T-cell (primary cell): Measurements from ENCODE around the gene KIAA1671. TPM values are rescaled to one million over a fixed set of nuclear protein-coding genes. Genes with fewer than 3 reads are reported as not detected.
A peak's percentile ranks its signal among the peaks of the same experiment; 100 is the strongest.

Source experiments
- ATAC-seq, 4 experiments: fragments of 200-7000 bp in 3 of 4; fragments of 150-1000 bp in 1 of 4; cut with Tn5 transposase; replicated peaks in 1 of 4; 1 replicate in 3 of 4; 2 replicates in 1 of 4; pipeline ENCODE4 v1.10.0; 2021; ENCODE audit warnings: moderate library complexity in 3 of 4, mild to moderate bottlenecking in 2 of 4, moderate number of reproducible peaks in 1 of 4
- CTCF ChIA-PET, 2 donors: fragments of 300-600 bp; sonication (Branson Sonifier 250); formaldehyde crosslinking; loops; one replicate each; lab custom pipeline; 2022; ENCODE audit warnings: antibody characterized with exemption in 2 of 2; lab: Charles Lee
- POLR2A ChIA-PET, 2 donors: fragments of 300-600 bp; sonication (Branson Sonifier 250); formaldehyde crosslinking; loops; one replicate each; lab custom pipeline; 2022; ENCODE audit warnings: antibody characterized with exemption in 2 of 2; lab: Charles Lee
- DNase-seq, 35 experiments: peaks; one replicate each; pipeline versions ENCODE4 v3.0.0 to v3.0.0-alpha.2; 2013 to 2023
- H3K27ac ChIP-seq: one replicate; pipeline ENCODE4 v1.5.1; 2013; ENCODE audit warnings: low read length
- H3K27me3 ChIP-seq, 2 experiments: replicated peaks in 1 of 2; 1 replicate in 1 of 2; 2 replicates in 1 of 2; pipeline versions ENCODE4 v1.6.1 to v1.7.0; 2013; ENCODE audit warnings: low read length in 1 of 2, mixed read lengths in 1 of 2; ENCODE audit not compliant: control insufficient read depth in 2 of 2, insufficient read depth in 2 of 2; ENCODE audit errors: extremely low read depth in 1 of 2
- H3K36me3 ChIP-seq, 2 donors: 1 replicate in 1 of 2; 2 replicates in 1 of 2; pipeline versions ENCODE4 v1.6.1 to v1.7.0; 2013; ENCODE audit warnings: low read length in 1 of 2; ENCODE audit not compliant: control insufficient read depth in 2 of 2, insufficient read depth in 1 of 2; ENCODE audit errors: extremely low read depth in 1 of 2
- H3K4me1 ChIP-seq, 2 experiments: 1 replicate in 1 of 2; 2 replicates in 1 of 2; pipeline versions ENCODE4 v1.6.1 to v1.7.0; 2013; ENCODE audit warnings: low read length in 2 of 2, mixed read lengths in 1 of 2; ENCODE audit not compliant: insufficient read depth in 2 of 2, control insufficient read depth in 1 of 2; ENCODE audit errors: extremely low read depth in 1 of 2
- H3K4me3 ChIP-seq, 2 donors: 1 replicate in 1 of 2; 2 replicates in 1 of 2; pipeline versions ENCODE4 v1.5.1 to v1.7.0; 2013; ENCODE audit warnings: mild to moderate bottlenecking in 2 of 2, low read length in 1 of 2, moderate library complexity in 1 of 2; ENCODE audit not compliant: control insufficient read depth in 1 of 2; ENCODE audit errors: extremely low read depth in 1 of 2
- H3K9me3 ChIP-seq: 2 replicates; pipeline ENCODE4 v1.7.0; 2013
- H3K27ac Mint-ChIP-seq, 2 donors: one replicate each; pipeline ENCODE4 v1.8.0; 2020 to 2021; ENCODE audit warnings: mild to moderate bottlenecking in 2 of 2, mixed read lengths in 2 of 2
- H3K27me3 Mint-ChIP-seq, 2 donors: one replicate each; pipeline ENCODE4 v1.8.0; 2021 to 2022; ENCODE audit warnings: mixed read lengths in 2 of 2
- H3K36me3 Mint-ChIP-seq: one replicate; pipeline ENCODE4 v1.8.0; 2021; ENCODE audit warnings: mixed read lengths
- H3K4me1 Mint-ChIP-seq, 3 donors: one replicate each; pipeline ENCODE4 v1.8.0; 2020 to 2022; ENCODE audit warnings: mixed read lengths in 3 of 3, mild to moderate bottlenecking in 1 of 3
- H3K4me3 Mint-ChIP-seq, 3 donors: one replicate each; pipeline ENCODE4 v1.8.0; 2020 to 2022; ENCODE audit warnings: mild to moderate bottlenecking in 3 of 3, mixed read lengths in 3 of 3, moderate library complexity in 3 of 3
- H3K9me3 Mint-ChIP-seq, 3 donors: one replicate each; pipeline ENCODE4 v1.8.0; 2020 to 2022; ENCODE audit warnings: mixed read lengths in 3 of 3
- WGBS: methylation state at CpG from one replicate; pipeline ENCODE4 v1.1.5; 2013; ENCODE audit warnings: missing lambda C conversion rate; ENCODE audit not compliant: insufficient coverage; 5-methylcytosine and 5-hydroxymethylcytosine counted together
- total RNA-seq, 35 experiments: library from RNA in 6 of 35; stranded (reverse) in 6 of 35; fragments of 120-200 nt in 1 of 35; gene quantifications; one replicate each; pipeline versions ENCODE4 v1.2.1 to v1.2.4 and lab custom pipeline; 2013 to 2026

Gene KIAA1671
- total RNA-seq, 5 donors from 2014 or later (not counting 1 experiment from before 2014, with no cell fraction given): 5.1 to 20.3 (median 9.0) TPM

GRCh38 chr22:25086902-25087282, 134.4 kb downstream of the KIAA1671 start:
- Mint-ChIP-seq H3K27me3 (no peaks in the 10 kb centered on the region), H3K4me3 (no peak overlapping the region), H3K4me1 (peaks cover 25 to 37% (median 30%) of the 10 kb centered on the region in 3 donors), H3K36me3 (no peaks in the 10 kb centered on the region), H3K27ac (no peak overlapping the region), H3K9me3 (no peaks in the 10 kb centered on the region)
- peaks cover 0 to 3% of the 10 kb centered on the region in 2 donors for H3K36me3 ChIP-seq
- H3K9me3 ChIP-seq: no peaks in the 10 kb centered on the region
- no peak overlapping the region for H3K4me3 ChIP-seq
- ChIA-PET CTCF (interaction anchor here in 1 of 2 donors (0.5 kb wide), 1 partner anchor 188 kb away, joined by 4 read pairs; no protein-coding TSS in a partner anchor), POLR2A (no interaction called here)
- no peaks in the 10 kb centered on the region for H3K27me3 ChIP-seq
- DNase-seq (no peak), ATAC-seq (no peak)
- WGBS: no CpG with 5 or more reads among the region's 5 CpGs
- no peak overlapping the region for H3K27ac ChIP-seq
- peaks cover 7 to 33% of the 10 kb centered on the region in 2 experiments for H3K4me1 ChIP-seq

DNA sequence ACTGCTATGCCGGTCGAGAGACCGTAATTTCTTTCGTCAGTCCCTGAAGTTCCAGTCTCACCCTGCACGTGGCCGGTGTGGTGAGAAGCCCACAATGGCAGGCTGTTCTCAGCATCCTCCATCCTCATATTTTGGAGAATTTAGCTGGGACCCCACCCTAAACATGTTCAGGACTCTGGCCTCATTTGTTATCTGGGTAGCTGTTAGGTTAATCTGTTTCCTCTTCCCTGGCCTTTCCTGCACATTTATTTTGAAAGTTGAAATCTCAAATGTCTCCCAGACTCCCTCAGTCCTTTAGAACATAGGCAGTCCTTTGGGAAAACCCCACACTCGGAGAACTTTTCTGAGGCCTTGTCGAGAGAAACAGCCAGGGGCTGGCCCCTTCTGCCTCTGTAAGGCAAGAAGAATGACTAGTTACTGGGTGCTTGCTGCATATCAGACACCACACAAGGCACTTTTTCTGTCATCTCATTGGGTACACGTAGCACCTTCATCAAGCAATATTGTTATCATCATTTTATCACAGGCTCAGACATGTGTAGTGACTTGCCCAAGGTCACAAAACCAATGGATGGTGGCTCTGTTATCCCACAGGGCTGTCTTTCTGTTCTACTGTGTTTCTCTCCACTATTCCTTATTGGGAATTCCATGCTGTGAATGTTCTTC, 137.8 kb downstream of the KIAA1671 start:
- 81% methylated on average over 8 of the region's 9 CpGs for WGBS
- no peaks in the 10 kb centered on the region for H3K36me3 Mint-ChIP-seq
- H3K4me1 Mint-ChIP-seq: peaks cover 18 to 28% (median 26%) of the 10 kb centered on the region in 3 donors
- H3K4me1 ChIP-seq: peaks cover 7 to 15% of the 10 kb centered on the region in 2 experiments
- ATAC-seq (no peak), DNase-seq (no peak)
- H3K9me3 ChIP-seq: no peaks in the 10 kb centered on the region
- no peak overlapping the region for H3K27ac ChIP-seq
- H3K4me3 Mint-ChIP-seq: no peak overlapping the region
- no peaks in the 10 kb centered on the region for H3K27me3 Mint-ChIP-seq
- CTCF ChIA-PET: no interaction called here
- no peak overlapping the region for H3K4me3 ChIP-seq
- H3K27me3 ChIP-seq: no peaks in the 10 kb centered on the region
- H3K27ac Mint-ChIP-seq: no peak overlapping the region
- no peaks in the 10 kb centered on the region for H3K9me3 Mint-ChIP-seq
- POLR2A ChIA-PET: no interaction called here
- no peaks in the 10 kb centered on the region for H3K36me3 ChIP-seq

DNA sequence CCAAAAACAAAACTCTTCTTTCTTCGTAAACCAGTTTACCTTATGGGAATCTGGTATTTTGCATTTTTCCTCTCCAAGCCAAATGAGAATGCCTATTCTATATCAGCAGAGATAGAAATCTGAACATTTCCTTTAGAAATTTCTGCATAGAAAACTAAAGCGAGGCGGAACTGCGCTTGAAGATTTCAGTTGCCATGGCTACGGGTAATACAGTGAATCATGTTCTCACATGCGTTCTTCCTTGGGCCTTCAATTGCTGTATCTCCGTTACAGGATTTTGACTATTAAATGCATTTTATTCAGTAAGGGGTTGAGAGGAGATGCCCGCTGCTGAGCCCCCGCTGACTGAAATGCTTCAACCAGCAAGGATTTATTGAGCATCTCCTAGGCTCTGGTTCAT, 138.9 kb downstream of the KIAA1671 start:
- Histone ChIP-seq H3K27me3 (no peaks in the 10 kb centered on the region), H3K4me3 (no peak overlapping the region), H3K9me3 (no peaks in the 10 kb centered on the region), H3K4me1 (peaks cover 0 to 4% of the 10 kb centered on the region in 2 experiments), H3K36me3 (no peaks in the 10 kb centered on the region), H3K27ac (no peak overlapping the region)
- H3K4me3 Mint-ChIP-seq: no peak overlapping the region
- CTCF ChIA-PET: no interaction called here
- ATAC-seq (peak in 2 of 4 experiments; percentile 50 to 64), DNase-seq (no peak)
- H3K36me3 Mint-ChIP-seq: no peaks in the 10 kb centered on the region
- H3K9me3 Mint-ChIP-seq: no peaks in the 10 kb centered on the region
- H3K27ac Mint-ChIP-seq: no peak overlapping the region
- 85% methylated on average over 5 of the region's 9 CpGs for WGBS
- no peaks in the 10 kb centered on the region for H3K27me3 Mint-ChIP-seq
- peaks cover 7 to 17% (median 15%) of the 10 kb centered on the region in 3 donors for H3K4me1 Mint-ChIP-seq
- POLR2A ChIA-PET: no interaction called here

GRCh38 chr22:25092119-25092518, 139.6 kb downstream of the KIAA1671 start:
- Mint-ChIP-seq H3K9me3 (no peaks in the 10 kb centered on the region), H3K27me3 (no peaks in the 10 kb centered on the region), H3K36me3 (no peaks in the 10 kb centered on the region), H3K4me3 (no peak overlapping the region), H3K27ac (no peak overlapping the region), H3K4me1 (peaks cover 6 to 15% (median 9%) of the 10 kb centered on the region in 3 donors)
- no peaks in the 10 kb centered on the region for H3K27me3 ChIP-seq
- WGBS: 83% methylated on average over 4 of the region's 4 CpGs
- DNase-seq (no peak), ATAC-seq (no peak)
- H3K4me3 ChIP-seq: no peak overlapping the region
- H3K36me3 ChIP-seq: no peaks in the 10 kb centered on the region
- ChIA-PET CTCF (no interaction called here), POLR2A (no interaction called here)
- no peak overlapping the region for H3K27ac ChIP-seq
- H3K4me1 ChIP-seq: no peaks in the 10 kb centered on the region
- no peaks in the 10 kb centered on the region for H3K9me3 ChIP-seq

GRCh38 chr22:25094579-25094978, 142.1 kb downstream of the KIAA1671 start:
- WGBS: 100% methylated on average over 4 of the region's 6 CpGs
- CTCF ChIA-PET: interaction anchor here in 1 of 2 donors (0.5 kb wide), 1 partner anchor 13 kb away, joined by 3 read pairs; no protein-coding TSS in a partner anchor

DNA sequence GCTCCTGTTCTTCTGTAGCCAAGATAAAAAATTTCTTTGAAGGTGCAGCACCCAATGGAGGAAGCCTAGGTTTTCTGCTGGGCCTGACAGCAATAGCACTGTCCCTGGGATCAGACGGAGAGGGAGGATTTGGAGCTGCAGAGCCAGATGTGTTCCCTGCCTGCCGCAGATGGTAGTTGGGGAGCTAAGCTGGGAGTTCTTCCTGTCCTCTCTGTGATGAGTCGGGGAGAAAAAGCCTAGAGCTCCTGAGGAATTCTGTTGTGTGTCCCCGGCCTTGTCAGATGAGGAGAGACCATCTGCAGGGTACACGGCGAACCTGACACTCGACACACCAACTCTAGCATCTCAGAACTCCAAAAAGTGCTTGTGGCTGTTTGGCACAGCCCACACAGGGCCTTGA, 143.4 kb downstream of the KIAA1671 start:
- no peaks in the 10 kb centered on the region for H3K27me3 ChIP-seq
- Mint-ChIP-seq H3K4me3 (no peak overlapping the region), H3K4me1 (peaks cover 6 to 15% (median 8%) of the 10 kb centered on the region in 3 donors), H3K27ac (no peak overlapping the region), H3K36me3 (no peaks in the 10 kb centered on the region), H3K27me3 (no peaks in the 10 kb centered on the region), H3K9me3 (no peaks in the 10 kb centered on the region)
- H3K27ac ChIP-seq: no peak overlapping the region
- no peaks in the 10 kb centered on the region for H3K36me3 ChIP-seq
- 95% methylated on average over 7 of the region's 7 CpGs for WGBS
- no peak for DNase-seq
- ChIA-PET POLR2A (no interaction called here), CTCF (no interaction called here)
- no peak for ATAC-seq
- H3K4me1 ChIP-seq: no peaks in the 10 kb centered on the region
- H3K4me3 ChIP-seq: no peak overlapping the region
- no peaks in the 10 kb centered on the region for H3K9me3 ChIP-seq

More at GRCh38 chr22:25094579-25094978, 142.1 kb downstream of the KIAA1671 start:
- DNase-seq: no peak
- no peaks in the 10 kb centered on the region for H3K27me3 Mint-ChIP-seq
- ATAC-seq: no peak
- no peak overlapping the region for H3K27ac Mint-ChIP-seq
- no peaks in the 10 kb centered on the region for H3K27me3 ChIP-seq
- no peaks in the 10 kb centered on the region for H3K9me3 Mint-ChIP-seq
- no peak overlapping the region for H3K4me3 ChIP-seq
- H3K27ac ChIP-seq: no peak overlapping the region
- H3K4me1 ChIP-seq: no peaks in the 10 kb centered on the region
- H3K4me3 Mint-ChIP-seq: no peak overlapping the region
- no peaks in the 10 kb centered on the region for H3K36me3 Mint-ChIP-seq
- no peaks in the 10 kb centered on the region for H3K36me3 ChIP-seq
- POLR2A ChIA-PET: no interaction called here
- H3K9me3 ChIP-seq: no peaks in the 10 kb centered on the region
- H3K4me1 Mint-ChIP-seq: peaks cover 6 to 15% (median 8%) of the 10 kb centered on the region in 3 donors
